ENCODE measurements around the gene PRPF6. TPM values are rescaled to one million over a fixed set of nuclear protein-coding genes. Genes with fewer than 3 reads are reported as not detected.

PRPF6 gene
- total and polyA plus RNA-seq, 2 of the 13 experiments (the other 11 are each of a cell fraction or from before 2014, with no cell fraction given): 63.7 to 101 TPM

GRCh38 chr20:64079273-64080012 lies 98.5 kb downstream of the PRPF6 start, which contains the start of gene RGS19 (continued):
- no peak for TF ChIP-seq ZBTB33 (CRISPR knock-in tag; IDR thresholded peaks at IDR 0.05)
- TF ChIP-seq FLYWCH1 (CRISPR knock-in tag; IDR thresholded peaks at IDR 0.05): 0 out of 2 replicates have a peak, but pooled peaks have one; percentile 45
- TF ChIP-seq PAF1 (CRISPR knock-in tag; IDR thresholded peaks at IDR 0.05): no peak
- no peak for TF ChIP-seq SNAPC2 (CRISPR knock-in tag; IDR thresholded peaks at IDR 0.05)
- TF ChIP-seq ZBTB49 (CRISPR knock-in tag; IDR thresholded peaks at IDR 0.05; ENCODE audit: borderline replicate concordance): no peak
- no peak for TF ChIP-seq GRHL1 (CRISPR knock-in tag; conservative IDR thresholded peaks at IDR 0.05)
- no peak for TF ChIP-seq CREBL2 (CRISPR knock-in tag; IDR thresholded peaks at IDR 0.05; ENCODE audit: borderline replicate concordance)
- peak; percentile 29; the same call in 1 of the 2 replicates for TF ChIP-seq ARID4A (CRISPR knock-in tag; IDR thresholded peaks at IDR 0.05; ENCODE audit: borderline replicate concordance)
- no peak for TF ChIP-seq RNF2 (conservative IDR thresholded peaks at IDR 0.05; ENCODE audit: low read depth)
- TF ChIP-seq HOMEZ (CRISPR knock-in tag; IDR thresholded peaks at IDR 0.05; ENCODE audit: low read depth): no peak
- no peak for TF ChIP-seq ZNF362 (CRISPR knock-in tag; IDR thresholded peaks at IDR 0.05; ENCODE audit: borderline replicate concordance)
- no peak for TF ChIP-seq NFE2L1 (CRISPR knock-in tag; IDR thresholded peaks at IDR 0.05; ENCODE audit: borderline replicate concordance)
- no peak for TF ChIP-seq CBX1 (IDR thresholded peaks at IDR 0.05; ENCODE audit: low read depth)
- no peak for TF ChIP-seq MEIS1 (CRISPR knock-in tag; IDR thresholded peaks at IDR 0.05; ENCODE audit: borderline replicate concordance)

Data from HepG2 (cell line).